GM18870 (cell line): ENCODE results near the gene ASB4.
"Not testable (repeated sequence)": the region's sequence is repeated elsewhere in the genome, so short reads cannot be mapped to it uniquely, and the experiment has no call there.

Source experiments
- ATAC-seq: cut with Tn5 transposase; IDR thresholded peaks from one replicate; pipeline ENCODE4 v1.9.1; 2021; ENCODE audit warnings: moderate library complexity; ENCODE audit not compliant: unreplicated experiment

The ASB4 gene

GRCh38 chr7:95478272-95479037 is 7.3 kb upstream of the ASB4 start:
- no peak for ATAC-seq

- peak; percentile 77 for ATAC-seq
Measured at GRCh38 chr7:95479992-95480624, 5.6 kb upstream of the ASB4 start.

DNA sequence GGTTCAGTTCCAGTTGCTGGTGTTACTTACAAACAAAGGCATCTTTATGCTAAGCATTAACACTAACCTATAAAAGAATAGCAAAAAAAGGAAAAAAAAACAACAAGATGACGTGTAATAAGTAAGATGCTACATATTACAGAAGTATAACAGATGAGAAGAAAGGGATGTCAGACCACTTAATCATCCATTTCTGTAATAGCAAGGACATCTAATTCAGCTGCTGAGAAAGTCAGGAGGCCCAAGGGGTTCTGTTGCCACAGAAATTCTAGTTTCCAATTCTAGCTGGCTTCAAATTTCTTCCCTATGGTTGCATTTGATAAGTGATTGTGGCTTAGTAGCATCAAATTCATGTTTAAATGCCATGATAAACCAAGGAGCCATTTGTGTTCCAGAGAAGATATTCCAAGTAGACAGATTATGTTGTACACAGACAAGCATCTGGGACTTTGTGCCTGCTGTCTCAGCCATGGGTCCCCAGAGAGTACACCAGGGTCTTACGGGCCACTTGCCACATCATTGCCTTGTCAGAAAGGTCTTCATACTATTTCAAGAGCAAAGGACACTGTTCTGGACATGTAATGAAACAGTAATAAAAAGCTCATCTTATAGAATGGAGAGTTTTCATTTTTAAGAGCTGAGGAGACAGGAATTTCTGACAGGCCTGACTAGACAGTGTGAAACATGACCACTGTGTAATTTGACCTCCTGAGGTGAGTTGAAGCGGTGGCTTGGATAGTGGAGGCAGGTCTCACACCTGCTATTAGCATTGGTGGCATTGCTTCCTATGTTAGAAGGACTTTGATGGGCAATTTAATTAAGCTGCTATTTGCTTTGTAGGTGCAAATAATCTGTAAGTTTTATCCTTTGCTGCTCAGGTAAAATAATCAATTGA is 4.2 kb upstream of the ASB4 start:
- ATAC-seq, result no peak

GRCh38 chr7:95482424-95482823 is 3.3 kb upstream of the ASB4 start:
- no peak for ATAC-seq

GRCh38 chr7:95490231-95490762 is 4.6 kb downstream of the ASB4 start:
- ATAC-seq, result no peak

GRCh38 chr7:95491201-95491600 is 5.5 kb downstream of the ASB4 start:
- no peak for ATAC-seq

DNA sequence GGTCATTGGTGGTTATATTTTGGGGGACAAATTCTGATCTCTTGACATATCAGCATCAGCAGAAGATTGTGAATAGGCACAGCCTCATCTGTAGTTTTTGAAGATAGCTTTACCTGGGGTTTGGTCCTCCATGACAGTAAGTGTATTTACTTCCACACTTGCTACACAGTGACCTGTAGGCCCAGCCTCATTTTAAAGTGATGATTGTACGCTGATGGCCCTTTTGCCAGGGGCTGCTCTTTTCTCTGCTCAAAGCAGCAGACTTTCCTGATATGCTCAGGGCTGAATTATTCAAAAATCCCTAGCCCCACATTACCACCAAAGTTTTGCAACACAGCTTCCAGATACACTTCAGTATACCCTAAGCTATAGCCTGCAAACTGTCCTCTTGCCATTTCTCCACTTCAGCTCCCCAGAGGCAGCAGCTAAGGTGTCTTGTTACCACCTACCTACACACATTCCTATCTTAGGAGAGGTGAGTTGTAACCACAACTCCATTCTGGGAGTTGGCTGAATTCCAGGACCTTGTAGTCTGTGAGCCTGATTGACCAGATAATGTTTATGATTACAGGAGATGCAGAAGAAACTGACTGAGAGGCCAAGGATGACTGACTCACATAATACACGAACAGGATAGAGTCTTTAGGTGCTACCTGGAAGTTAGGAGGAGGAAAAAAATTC is 6.0 kb downstream of the ASB4 start:
- ATAC-seq, result no peak

DNA sequence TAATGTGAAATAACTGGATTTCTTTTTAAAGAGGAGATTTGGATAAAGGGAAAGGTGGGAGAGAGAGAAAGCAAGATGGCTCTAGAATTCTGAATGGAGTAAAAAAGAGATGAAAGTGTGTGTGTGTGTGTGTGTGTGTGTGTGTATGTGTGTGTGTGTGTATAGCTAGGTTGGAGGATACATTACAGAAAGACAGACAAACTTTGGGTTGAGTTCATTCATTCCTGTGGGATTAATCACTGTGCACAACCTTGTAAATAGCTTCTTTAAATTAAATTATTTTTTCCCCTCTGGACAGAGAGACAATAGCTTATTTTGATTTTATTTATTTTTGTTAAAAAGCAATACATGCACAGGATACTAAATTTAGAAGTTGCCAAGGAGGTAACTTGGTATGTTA is 7.5 kb downstream of the ASB4 start:
- no peak for ATAC-seq

DNA sequence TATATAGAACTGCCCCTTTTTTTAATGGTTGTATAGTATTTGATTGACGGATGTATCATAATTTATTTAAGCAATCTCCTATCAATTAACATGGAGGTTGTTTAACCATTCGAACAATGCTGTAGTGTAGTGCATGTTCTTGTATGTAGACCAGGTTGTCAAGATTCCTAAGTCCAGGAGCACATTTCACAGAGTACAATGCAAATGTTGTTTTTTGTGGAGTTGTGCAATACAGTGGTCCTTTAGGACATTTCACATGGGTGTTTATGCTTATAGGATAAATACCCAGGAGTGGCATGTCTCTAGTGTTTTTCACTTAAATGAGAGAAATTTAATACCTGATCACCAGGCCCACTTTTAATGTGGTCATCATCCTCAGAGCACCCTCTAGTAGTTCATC is 8.1 kb downstream of the ASB4 start:
- no peak for ATAC-seq

DNA sequence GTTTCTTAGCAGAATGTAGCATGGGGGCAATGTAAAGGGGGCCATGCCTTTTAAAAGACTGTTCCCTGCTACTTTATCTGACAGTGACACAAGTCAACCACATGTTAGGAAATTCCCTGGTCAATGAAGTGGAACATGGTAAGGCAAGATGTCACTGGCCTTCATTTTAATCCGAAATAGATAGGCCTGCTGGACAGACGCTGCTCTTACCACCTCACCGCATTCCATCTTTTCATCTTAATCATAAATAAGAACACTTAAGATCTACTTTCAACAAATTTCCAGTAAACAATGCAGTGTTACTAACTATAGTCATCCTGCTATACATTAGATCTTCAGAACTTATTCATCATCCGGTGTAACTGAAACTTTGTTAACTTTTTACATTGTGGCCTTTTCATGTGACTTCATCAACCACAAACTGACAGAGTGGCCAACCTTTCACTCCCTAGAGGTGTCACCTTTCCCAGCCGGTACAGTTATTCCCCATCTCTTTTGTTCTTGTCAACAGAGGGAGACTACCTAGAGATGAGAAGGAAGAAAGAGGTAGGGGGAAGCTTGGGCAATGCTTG is 15.6 kb downstream of the ASB4 start:
- ATAC-seq, result peak; percentile 92

DNA sequence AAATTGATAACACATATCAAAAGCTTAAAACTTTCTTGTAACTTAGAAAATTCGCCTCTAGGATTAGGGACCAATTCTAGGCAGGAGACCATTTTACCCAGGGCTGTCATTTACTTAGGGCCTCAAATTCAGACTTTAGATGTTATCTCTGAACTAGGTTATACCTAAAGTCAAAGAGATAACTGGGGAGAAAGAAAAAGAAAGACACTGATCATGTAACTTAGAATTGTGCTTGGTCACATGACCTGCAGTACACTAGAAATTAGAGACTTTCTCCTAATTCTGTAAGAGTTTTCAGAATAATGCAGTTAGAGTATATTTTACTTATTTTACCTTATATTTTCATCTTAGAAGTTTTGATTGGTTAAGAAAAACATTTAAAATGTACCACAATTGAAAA is 16.7 kb downstream of the ASB4 start:
- no peak for ATAC-seq

GRCh38 chr7:95503271-95504131 is 17.8 kb downstream of the ASB4 start:
- no peak for ATAC-seq

GRCh38 chr7:95504132-95504588 is 18.4 kb downstream of the ASB4 start:
- not testable (repeated sequence) for ATAC-seq

DNA sequence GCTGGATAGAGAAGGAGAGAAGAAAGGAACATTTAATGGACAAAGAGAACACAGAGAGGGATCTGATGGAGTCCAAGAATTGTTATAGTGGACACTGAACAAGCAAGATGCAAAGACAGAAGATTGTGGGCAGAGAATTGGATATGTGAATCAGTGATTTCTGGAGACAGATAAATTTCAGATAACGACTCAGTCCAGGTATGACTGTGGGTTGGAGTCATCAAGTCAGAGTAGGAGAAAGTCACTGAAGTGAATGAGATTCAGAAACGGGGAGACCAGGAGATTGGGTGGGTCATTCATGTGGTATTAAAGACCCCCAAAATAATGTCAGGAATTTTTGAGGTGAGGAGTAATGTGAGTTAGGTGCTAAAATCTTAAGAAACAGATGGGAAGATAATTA is 23.0 kb downstream of the ASB4 start:
- no peak for ATAC-seq

GRCh38 chr7:95509199-95509598 is 23.5 kb downstream of the ASB4 start:
- no peak for ATAC-seq

GRCh38 chr7:95511716-95512260 is 26.0 kb downstream of the ASB4 start:
- ATAC-seq, result peak; percentile 89

- ATAC-seq, result peak; percentile 86
Measured at GRCh38 chr7:95517458-95517857, 31.7 kb downstream of the ASB4 start.

DNA sequence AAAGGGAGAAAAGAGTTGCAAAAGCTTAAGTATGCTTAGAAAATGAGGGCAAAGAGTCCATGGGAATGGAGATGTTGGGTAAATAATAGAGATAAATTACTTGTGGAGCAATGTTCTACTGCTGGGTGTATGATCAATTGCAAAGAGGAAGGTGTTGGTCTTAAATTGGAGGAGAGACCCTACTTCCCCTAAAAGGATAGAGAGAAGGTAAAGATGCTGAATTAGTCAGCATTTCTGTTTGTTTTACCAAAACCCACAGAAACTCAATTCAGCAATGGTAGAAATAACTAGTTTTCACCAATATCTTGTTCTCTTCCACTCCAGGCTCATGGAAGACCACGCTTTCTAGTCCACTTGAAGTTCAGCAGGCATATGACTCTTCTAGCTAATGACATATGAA is 32.1 kb downstream of the ASB4 start:
- peak; percentile 47 for ATAC-seq

GRCh38 chr7:95520136-95520535 is 34.4 kb downstream of the ASB4 start:
- ATAC-seq, result no peak
